Hematopoietic multipotent progenitor cell treated with erythropoietin and hydrocortisone succinate and interleukin-3 and kit ligand, for 17 days (in vitro differentiated cells): Measurements from ENCODE around the gene SYTL1.

Experiments used
- DNase-seq: peaks from one replicate; pipeline ENCODE4 v3.0.0-alpha.2; 2015; ENCODE audit warnings: low spot score

Gene SYTL1

DNA sequence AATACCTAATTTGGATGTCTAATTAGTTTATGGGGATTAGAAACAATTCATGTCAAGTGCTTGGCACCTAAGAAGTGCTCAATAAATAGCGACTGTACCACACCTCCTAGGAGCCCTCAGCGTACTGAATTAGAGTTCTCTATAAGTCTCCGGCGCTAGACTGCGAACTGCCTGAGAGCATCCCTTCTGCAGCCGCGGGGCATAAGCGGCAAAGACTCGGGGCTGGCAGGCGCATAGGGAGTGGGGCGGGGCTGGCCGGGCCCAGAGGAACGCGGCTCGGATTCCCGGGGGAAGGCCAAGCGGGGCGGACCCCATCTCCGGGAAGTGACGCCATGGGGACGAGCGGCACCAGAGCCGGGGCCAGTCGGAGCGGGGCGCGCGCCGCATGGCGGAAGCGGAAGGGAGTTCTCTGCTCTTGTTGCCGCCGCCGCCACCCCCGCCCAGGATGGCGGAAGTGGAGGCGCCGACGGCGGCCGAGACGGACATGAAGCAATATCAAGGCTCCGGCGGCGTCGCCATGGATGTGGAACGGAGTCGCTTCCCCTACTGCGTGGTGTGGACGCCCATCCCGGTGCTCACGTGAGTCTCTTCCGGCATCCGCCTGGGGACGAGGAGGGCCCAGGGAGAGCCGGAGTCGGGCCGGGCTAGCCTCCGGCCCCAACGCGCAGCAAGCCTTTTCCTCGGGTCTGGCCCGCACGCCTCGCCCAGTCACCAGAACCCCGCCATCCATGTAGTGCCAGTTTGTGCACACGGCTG is 19.8 kb upstream of the SYTL1 start, which contains the start of gene TMEM222:
Gene TMEM222, plus strand, starts transcription at position 351 of the 756 bp plus-strand sequence. Its CDS starts 35 bp downstream, at position 386.
- DNase-seq, result peak; percentile 95

DNA sequence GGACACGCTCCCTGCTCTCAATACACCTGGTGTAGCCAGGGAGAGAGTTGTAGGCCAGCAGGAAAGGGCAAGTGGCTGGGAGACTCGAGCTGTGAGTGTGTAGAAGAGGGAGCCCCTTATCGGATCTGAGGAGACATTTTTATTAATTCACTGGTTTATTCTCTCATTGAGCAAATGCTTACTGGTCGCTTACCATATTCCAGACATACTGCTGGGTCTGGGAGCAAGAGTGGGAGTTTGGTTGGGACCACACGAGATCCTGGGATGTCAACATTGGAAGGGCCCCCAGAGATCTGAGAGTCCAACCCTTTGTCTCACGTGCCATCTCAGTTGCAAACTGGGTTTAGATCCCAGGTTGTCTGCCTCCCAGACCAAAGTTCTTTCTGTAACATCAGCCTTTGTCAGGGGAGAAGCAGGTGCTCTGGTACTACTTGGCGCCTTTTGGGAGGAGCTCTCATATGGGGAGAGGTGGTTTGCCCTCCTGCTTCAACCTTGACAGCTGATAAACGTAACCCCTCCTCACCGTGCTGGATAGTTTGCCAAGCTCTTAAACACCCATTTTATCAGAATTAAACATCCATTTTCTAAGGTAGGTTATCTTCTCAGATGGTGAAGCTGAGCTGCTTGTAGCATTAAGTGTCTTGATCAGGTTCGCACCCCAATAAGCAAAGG is 19.1 kb upstream of the SYTL1 start:
- no peak for DNase-seq

DNA sequence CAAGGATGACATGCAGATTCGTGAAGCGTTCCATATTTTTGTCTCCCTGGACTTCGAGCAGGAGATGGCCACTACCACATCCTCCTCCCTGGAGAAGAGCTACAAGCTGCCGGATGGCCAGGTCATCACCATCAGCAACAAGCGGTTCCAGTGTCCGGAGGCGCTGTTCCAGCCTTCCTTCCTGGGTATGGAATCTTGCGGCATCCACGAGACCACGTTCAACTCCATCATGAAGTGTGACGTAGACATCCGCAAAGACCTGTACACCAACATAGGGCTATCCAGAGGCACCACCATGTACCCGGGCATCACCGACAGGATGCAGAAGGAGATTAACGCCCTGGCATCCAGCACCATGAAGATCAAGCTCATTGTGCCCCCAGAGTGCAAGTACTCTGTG is 16.5 kb upstream of the SYTL1 start:
- DNase-seq, result no peak

DNA sequence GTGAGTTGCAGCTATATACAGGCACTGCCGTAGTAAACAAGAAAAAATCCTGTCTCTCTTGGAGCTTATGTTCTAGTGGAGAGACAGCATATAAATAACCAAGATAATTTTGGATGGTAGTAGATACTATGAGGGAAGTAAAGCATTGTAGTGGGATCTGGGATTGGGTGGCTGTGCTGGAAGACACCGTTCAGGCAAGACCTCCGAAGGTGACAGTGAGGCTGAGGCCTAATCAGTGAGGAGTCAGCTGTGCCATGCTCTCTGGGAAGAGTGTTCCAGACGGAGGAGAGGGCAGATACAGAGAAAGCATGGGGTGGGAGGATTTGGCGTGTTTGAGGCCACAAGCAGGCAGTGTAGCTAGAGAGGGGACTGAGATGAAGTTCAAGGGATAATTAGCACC is 13.9 kb upstream of the SYTL1 start:
- DNase-seq, result no peak

DNA sequence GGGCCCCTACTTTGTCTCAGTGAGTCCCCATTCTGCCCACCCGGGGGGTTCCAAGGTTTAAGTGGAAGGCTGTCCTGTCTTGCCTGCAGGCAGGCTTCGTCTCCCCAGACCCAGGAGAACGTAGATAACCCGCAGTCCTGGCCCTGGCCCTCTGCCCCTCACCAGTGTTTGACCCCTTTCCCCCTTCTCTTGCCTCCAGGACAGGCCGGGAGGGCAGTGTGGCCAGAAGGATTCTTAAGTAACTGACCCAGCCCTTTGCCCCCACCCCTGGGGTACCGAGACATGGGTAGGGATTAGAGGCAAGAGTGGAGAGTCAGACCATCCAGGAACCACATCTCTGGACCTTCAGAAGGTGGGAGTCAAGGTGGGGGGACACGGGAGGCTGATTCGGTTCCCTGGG is 11.0 kb upstream of the SYTL1 start:
- no peak for DNase-seq

DNA sequence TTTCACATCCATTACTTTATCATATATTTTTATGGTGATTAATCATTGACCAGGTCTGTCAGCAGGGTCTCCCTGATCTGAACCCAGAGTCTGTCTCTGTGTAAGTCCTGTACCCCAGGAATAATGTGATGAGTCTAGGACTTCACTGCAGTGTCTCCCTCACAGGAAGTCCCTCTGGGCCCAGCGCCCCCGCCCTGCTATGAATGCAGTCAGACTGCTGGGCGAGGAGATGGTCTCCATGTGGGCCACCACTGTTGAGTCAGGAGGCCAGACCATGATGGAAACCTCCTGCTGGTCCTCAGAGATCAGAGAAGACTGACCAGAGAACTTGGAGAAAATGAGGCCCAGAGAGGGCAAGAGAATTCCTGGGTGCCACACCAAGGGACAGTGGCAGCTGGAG is 10.4 kb upstream of the SYTL1 start:
- no peak for DNase-seq

DNA sequence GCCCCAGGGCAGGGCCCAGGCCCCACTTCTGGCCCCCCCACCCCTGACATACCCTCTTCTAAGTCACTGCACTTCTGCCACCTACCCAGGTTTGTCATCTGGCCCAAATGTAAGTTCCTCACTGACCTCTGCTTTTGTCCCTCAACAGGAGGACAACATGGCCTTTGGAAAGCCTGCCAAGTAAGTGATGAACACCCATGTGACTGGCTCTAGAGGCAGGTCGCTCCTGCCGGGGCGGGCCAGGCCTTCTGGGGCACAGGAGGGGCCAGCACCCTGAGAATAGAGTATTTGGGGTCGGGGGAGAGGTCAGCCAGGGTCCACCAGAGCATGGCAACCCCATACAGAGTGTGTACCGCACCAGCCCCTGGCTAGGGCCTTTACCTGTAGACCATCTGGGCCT is 9.9 kb upstream of the SYTL1 start:
- DNase-seq, result no peak

DNA sequence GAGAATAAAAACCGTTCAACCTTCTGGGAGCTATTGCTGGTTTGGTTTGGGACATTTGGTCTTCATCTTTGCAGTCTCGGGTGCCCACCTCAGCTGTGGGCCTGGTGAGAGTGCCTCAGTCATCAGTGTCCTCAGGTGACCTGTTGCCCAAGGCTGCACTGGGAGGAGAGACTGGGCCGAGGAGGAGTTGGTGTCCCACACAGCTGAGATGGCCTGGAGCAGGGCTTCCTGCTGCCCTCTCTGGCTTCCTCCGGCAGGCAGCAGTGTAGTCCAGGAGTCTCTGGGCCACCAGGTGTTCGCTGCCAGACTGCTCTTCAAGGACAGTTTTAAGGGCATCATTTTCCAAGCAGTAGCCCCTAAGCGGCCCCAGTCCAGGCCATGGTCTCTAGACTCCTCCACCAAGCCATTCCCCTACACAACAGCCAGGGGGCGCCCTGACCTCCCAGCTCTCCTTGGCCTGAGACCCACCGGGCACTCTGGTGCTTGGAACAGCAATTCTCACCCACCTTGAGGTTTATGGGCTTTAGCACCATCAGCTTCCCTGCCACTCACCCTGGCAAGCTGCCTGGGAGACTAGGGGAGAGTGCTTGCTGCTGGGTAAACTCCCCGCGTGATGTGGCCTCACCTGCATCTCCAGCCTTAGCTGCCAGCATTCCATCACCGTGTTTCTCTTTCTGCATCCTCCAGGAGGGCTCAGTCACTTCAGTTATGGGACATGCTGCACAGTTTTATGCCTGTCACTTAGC is 9.1 kb upstream of the SYTL1 start:
- peak; percentile 55 for DNase-seq

DNA sequence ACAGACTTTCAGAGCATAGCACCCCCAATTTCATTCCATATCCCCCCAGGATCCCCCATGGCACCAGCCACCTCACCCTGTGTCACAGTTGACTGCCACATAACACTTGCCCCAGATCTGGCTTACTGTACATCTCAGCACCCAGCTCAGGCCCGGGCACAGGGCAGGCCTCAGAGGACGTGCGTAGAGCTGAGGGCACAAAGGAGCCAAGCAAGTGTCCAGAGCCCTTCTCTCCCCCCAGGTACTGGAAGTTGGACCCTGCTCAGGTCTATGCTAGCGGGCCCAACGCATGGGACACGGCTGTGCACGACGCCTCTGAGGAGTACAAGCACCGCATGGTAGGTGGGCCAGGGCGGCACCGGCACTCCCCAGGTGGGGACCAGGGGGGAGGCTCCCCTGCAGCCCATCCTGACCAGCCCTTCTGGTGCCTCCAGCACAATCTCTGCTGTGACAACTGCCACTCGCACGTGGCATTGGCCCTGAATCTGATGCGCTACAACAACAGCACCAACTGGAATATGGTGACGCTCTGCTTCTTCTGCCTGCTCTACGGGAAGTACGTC is 8.0 kb upstream of the SYTL1 start:
- no peak for DNase-seq

DNA sequence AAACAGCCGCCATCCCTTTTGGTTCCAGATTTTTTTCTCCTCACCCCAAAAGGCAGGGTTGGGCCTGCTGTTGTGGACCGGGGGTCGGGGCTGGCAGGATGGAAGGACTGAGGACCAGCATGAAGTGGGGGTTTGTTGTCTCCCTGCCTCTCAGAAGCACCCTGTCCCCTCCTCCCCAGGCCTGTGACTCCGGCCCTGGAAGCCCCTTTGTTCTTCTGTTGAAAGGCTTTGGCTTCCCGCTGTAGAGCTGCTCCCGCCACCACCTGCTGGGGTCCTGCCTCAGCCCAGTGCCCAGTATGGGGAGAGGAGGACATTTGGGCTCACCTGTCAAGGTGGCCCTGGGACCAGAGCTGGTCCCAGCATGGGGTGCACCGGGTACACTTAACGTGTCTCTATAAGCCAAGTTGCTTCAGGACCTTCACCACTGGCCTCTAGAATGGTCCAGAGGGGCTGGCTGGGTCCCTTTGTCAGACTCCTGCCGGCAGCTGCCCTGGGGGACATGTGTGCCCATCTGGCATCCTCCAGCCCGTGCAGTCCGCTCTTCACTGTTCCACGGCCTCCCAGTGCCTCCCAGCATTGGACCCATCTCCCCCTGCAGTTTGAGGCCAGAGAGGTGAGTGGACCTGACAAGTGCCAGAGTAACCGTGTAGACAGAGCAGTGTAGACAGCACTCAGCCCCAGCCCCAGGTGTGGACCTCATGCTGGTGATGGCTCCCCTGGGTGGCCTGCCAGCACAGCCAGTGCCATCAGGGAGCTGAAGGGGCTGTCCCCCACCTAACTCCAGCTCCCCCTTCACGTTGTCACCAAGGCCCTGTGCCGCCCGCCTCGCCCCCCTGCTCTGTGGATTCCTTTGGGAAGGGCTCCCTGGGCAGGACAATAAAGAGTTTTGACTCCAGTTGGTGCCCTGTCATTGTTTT is 6.1 kb upstream of the SYTL1 start:
- no peak for DNase-seq

DNA sequence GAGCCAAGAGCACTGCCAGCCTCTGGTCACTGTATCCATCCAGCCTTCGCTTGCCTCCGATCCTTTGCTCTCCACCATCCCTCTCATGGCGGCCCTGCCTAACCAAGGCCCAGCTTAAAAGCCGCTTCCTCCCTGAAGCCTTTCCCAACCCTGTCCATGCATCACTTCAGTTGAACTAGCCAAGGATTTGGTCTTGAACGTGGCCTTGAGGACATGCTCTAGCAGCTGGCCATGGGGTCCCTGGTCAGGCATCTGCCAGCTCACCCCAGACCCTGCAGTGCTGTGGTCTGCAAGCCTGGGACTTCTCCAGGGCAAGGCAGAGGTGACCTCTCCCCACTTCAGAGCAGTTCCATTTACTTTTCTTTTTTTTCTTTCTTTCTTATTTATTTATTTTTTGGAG is 5.1 kb upstream of the SYTL1 start:
- DNase-seq, result no peak

DNA sequence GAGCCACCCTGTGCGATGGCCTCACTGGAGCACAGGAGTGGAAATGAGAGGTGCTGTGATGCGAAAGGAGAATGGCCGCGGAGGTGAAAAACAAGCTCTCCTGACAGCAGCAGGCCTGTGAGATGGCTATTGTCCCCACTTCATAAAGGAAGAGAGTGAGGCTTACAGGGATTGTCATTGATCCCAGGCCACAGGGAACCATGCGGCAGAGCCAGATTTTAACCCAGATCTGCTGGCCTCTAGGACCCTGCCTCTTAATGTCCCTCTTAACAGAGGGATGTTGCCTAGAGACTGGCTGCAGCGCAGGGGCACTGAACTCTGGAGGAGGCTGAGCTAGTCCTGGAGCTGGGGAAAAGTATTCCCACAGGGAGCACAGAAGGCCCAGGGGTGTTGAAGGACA is 3.1 kb upstream of the SYTL1 start:
- DNase-seq, result no peak

DNA sequence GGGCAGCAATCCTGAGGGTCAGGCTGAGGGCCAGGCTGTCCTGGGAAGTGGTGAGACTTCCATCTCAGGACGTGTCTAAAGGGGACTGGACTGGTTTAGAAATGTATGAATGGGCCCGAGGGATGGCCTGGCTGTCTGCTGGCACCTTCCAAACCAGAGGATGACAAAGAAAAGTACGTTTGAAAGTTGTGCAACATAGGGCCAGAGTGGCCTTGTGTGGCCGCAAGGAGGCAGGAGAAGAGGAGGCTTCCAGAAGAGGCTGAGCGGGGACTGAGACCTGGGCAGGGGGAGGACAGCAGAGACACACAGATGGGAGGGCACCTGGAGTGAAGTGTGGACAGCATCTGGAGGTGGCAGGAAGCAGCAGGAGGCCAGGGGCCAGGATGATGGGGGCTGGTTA is 2.6 kb upstream of the SYTL1 start:
- DNase-seq, result no peak

DNA sequence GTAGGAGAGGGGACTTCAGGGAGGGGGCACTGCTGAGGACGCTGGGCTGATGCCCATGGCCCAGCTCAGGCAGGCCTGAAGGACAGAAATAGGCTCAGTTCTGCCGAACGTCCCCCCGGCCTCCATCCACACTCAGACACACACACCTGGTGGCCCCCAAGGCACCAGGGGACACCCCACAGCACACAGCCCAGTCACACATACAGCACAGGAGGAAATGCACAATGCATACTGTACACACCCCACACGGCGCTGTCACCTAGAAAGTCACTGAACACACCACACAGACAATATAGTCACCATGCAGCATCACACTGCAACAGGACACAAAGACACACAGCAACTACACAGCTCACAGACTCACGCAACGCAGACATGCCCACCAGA is 562 bp downstream of the SYTL1 start:
- DNase-seq, result no peak

DNA sequence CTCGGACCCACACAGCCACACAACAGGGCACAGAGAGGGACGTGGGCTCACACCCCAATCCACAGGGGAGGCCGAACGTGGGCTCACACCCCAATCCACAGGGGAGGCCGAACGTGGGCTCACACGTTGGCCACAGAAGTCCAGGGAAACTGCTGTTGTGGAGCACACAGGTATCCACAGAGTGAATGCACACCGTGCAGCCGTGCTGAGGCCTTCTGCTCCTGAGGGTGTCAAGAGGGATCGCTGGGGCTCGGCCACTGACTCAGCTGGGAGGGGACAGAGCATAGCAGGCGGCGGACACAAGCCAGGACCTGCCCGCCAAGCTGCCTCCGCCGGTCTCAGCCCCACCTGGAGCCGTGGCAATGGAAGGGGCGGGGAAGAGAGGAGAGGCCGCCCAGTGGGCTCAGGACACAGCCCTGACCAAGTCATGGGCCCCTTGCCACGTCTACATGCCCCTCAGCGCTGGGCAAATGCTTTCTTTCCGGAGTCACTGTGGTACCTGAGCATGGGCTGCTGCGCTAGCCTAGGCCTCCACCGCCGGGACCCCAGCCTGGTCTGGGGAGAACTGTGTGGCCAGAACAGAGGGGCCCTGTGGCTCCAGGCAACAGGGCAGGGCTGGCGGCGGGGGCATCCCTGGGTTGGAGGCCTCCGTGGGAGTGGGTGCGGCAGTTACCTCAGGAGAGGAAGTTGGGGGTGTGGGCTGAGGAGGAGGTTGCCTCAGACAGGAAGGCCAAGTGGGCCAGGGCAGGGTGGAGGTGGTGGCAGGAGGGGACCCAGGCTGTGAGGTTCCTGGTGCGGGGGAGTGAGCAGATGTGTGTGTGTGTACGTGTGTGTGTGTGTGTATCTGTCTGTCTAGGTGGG is 1.2 kb downstream of the SYTL1 start:
- no peak for DNase-seq

DNA sequence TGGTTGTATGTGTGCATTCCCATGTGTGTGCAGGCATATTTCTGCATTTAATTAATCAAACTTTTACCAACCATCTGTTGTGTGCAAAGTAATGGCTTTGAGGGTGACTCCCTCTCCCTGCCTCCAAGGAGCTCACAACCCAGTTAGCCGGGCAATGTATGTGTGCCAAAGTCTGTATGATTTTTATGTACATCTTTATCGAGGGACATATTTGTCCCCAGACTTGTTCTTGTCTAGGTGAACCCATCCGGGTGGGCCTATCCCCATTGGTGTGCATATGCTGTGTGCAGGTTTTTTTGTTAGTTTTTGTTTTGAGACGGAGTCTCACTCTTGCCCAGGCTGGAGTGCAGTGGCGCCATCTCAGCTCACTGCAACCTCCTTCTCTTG is 1.8 kb downstream of the SYTL1 start:
- DNase-seq, result no peak

DNA sequence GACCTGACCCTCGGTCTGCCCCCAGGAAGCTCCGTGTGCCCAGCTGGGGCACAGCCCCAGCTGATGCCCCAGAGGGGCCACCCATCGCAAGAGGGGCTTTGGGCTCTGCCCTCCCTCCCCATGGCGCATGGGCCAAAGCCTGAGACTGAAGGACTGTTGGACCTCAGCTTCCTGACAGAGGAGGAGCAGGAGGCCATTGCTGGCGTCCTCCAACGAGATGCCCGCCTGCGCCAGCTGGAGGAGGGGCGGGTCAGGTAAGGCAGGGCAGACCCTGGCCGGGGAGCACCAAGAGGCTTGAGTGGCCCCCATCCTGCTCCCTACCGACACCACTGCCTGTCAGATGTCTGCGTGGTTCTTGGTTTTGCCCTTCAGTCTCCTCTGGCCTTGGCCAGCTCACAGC is 3.5 kb downstream of the SYTL1 start:
- no peak for DNase-seq

DNA sequence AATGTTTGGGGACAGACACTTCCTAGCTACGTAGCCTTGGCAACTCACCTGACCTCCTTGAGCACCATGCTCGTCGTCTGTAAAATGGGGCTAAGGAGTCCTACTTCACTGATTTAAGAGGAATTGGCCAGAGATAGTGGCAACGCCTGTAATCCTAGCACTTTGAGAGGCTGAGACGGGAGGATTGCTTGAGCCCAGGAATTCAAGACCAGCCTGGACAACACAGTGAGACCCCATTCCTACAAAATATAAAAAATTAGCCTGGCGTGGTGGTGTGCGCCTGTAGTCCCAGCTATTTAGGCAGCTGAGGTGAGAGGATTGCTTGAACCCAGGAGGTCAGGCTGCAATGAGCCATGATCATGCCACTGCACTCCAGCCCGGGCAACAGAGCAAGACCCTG is 4.5 kb downstream of the SYTL1 start:
- no peak for DNase-seq

DNA sequence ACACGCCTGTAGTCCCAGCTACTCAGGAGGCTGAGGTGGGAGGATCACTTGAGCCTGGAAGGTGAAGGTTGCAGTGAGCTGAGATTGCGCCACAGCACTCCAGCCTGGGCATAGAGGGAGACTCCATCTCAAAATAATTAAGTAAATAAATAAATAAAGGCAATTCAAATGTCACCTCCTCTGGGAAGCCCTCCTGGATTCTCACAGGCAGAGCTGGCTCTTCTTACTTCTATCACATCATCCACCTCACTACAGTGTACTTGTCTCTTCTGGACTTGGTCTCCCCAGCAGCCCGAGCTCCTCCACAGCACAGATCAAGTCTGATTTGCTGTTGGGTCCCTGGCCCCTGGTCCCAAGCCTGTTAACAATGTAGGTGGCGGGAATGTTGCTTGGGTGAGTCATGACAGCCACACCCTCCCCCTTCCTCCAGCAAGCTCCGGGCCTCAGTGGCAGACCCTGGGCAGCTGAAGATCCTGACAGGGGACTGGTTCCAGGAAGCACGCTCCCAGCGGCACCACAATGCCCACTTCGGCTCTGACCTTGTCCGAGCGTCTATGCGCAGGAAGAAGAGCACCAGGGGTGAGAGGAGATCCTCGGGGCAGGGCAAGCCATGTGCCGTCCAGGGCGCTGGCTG is 5.3 kb downstream of the SYTL1 start:
- no peak for DNase-seq
